WERI-Rb-1 (cell line): ENCODE measurements around the gene METTL13.

Source experiments
- DNase-seq: peaks from one replicate; pipeline ENCODE4 v3.0.0-alpha.2; 2020
- H3K27ac ChIP-seq: fragments of 250-450 bp; sonication (Bioruptor Pico); 2 replicates; pipeline ENCODE4 v1.5.1; 2020; ENCODE audit warnings: mild to moderate bottlenecking, moderate library complexity
- H3K27me3 ChIP-seq: fragments of 250-450 bp; sonication (Bioruptor Pico); 2 replicates; pipeline ENCODE4 v1.5.1; 2021; ENCODE audit warnings: mild to moderate bottlenecking, low read depth, moderate library complexity; ENCODE audit not compliant: insufficient read depth, severe bottlenecking
- H3K36me3 ChIP-seq: fragments of 250-450 bp; sonication (Bioruptor Pico); 2 replicates; pipeline ENCODE4 v1.5.1; 2020; ENCODE audit warnings: mild to moderate bottlenecking, moderate library complexity
- H3K4me3 ChIP-seq: 2 replicates; pipeline ENCODE4 v1.5.1; 2011; ENCODE audit warnings: low read depth, mild to moderate bottlenecking, control low read depth, low read length
- H3K9me3 ChIP-seq: fragments of 250-450 bp; sonication (Bioruptor Pico); 2 replicates; pipeline ENCODE4 v1.5.1; 2021; ENCODE audit warnings: mild to moderate bottlenecking, moderate library complexity; ENCODE audit not compliant: severe bottlenecking
- TF ChIP-seq, protein P1 (sequence below): IDR thresholded peaks from 2 replicates; pipeline ENCODE4 v1.5.1; 2011; ENCODE audit warnings: low read depth, mild to moderate bottlenecking, control low read depth, inconsistent platforms, low read length

The METTL13 gene

DNA sequence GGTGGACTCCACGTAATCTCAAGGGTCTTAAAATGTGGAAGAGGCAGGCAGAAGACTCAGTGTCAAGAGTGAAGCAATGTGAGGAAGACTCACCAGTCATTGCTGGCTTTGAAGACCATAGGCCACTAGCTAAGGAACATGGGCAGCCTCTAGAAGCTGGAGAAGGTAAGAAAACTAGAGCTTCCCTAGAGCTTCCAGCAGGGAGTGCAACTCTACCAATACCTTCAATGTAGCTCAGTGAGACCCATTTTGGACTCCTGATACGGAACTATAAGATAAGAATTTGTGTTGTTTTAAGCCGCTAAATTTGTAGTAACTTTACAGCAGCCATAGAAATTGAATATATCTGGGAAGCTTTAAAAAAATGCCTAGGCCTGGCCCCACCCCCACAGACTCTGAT lies 18.9 kb downstream of the METTL13 start:
- peaks cover 22% of the 10 kb centered on the region for H3K36me3 ChIP-seq
- H3K27ac ChIP-seq, result no peak overlapping the region
- DNase-seq, result no peak
- H3K27me3 ChIP-seq, result no peaks in the 10 kb centered on the region
- TF ChIP-seq, protein P1, sequence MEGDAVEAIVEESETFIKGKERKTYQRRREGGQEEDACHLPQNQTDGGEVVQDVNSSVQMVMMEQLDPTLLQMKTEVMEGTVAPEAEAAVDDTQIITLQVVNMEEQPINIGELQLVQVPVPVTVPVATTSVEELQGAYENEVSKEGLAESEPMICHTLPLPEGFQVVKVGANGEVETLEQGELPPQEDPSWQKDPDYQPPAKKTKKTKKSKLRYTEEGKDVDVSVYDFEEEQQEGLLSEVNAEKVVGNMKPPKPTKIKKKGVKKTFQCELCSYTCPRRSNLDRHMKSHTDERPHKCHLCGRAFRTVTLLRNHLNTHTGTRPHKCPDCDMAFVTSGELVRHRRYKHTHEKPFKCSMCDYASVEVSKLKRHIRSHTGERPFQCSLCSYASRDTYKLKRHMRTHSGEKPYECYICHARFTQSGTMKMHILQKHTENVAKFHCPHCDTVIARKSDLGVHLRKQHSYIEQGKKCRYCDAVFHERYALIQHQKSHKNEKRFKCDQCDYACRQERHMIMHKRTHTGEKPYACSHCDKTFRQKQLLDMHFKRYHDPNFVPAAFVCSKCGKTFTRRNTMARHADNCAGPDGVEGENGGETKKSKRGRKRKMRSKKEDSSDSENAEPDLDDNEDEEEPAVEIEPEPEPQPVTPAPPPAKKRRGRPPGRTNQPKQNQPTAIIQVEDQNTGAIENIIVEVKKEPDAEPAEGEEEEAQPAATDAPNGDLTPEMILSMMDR, result peak; percentile 38; the same call in 1 of the 2 replicates
- H3K9me3 ChIP-seq, result no peaks in the 10 kb centered on the region
- no peak overlapping the region for H3K4me3 ChIP-seq

DNA sequence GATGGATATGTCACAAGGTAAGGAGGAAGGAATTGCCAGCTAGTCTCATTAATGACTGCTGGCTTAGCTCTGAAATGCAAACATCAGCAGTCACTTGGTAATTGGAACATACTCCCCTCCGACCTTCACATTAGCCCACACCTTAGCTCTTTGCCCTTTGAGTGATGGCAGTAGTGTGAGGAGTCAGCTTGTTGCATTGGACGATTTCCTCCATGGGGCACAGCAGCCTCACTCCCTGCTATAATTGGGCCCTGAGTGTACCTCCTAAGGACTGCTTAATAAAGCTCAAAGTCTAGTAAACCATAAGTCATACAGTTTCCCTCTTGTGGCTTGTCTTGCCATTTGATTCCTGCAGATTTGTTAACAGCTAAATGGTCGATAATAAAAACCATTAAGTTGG lies 19.4 kb downstream of the METTL13 start:
- H3K36me3 ChIP-seq, result peaks cover 17% of the 10 kb centered on the region
- H3K27ac ChIP-seq, result no peak overlapping the region
- H3K27me3 ChIP-seq, result no peaks in the 10 kb centered on the region
- no peak overlapping the region for H3K4me3 ChIP-seq
- H3K9me3 ChIP-seq, result no peaks in the 10 kb centered on the region
- TF ChIP-seq, protein P1, result no peak
- DNase-seq, result no peak

DNA sequence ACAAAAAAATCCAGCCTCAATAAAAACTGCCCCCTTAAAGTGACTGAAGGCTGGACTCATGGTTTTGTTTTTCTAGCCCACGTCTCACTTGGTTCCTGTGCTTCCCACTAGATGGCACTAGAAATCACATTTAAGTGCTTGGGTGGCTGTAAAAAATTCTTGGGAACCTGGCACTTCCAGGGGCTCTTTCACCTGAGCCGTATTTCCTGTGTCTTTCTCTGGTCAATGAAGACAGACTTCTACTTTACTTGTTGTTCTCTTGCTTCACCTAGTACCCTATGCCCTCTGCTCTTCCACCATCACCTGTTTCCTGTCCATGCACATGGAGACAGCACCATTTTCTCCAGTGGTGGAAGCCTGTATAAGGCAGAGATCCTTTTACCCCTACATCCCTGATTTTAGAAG lies 20.0 kb downstream of the METTL13 start:
- Histone ChIP-seq H3K36me3 (peaks cover 10% of the 10 kb centered on the region), H3K27me3 (no peaks in the 10 kb centered on the region), H3K9me3 (no peaks in the 10 kb centered on the region), H3K27ac (no peak overlapping the region), H3K4me3 (no peak overlapping the region)
- no peak for DNase-seq
- TF ChIP-seq, protein P1, result peak; percentile 82

DNA sequence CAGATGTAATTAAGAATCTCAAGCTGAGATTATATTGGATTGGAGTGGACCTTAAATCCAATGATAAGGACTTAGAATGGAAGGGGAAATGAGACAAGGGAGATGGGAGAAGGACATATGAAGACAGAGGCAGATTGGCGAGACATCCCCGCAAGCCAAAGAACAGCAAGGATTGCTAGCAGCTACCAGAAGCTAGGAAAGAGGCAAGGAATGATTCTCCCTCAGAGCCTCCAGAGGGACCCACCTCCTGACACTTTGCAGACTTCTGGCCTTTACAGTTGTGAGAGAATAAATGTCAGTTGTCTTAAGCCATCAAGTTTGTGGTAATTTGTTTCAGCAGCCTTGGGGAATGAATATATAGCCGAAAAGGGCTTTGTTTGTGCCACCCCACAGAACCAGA lies 20.7 kb downstream of the METTL13 start:
- TF ChIP-seq, protein P1, result peak; percentile 53

DNA sequence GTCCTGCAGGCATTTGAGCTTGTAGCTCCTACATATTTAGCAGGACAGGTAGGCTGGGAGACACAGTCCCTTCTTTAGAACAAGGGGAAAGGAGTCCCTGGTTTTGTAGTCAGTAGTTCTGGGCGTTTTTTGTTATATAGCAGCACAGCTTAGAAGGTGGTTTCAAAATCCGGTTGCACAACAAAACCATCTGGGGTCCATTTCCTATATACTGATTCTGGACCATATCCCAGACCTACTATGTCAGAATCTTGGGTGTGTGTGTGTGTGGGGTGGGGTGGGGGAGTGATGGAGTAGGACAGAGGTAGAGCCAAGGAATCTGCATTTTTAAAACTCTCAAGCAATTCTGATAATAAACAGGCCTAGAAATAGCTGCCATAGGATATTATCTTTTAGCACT lies 21.6 kb downstream of the METTL13 start:
- Histone ChIP-seq H3K4me3 (no peak overlapping the region), H3K27ac (no peak overlapping the region), H3K36me3 (no peaks in the 10 kb centered on the region), H3K27me3 (no peaks in the 10 kb centered on the region), H3K9me3 (no peaks in the 10 kb centered on the region)
- TF ChIP-seq, protein P1, result no peak
- DNase-seq, result no peak

More for the DNA sequence above, 20.7 kb downstream of the METTL13 start:
- no peak overlapping the region for H3K27ac ChIP-seq
- H3K9me3 ChIP-seq, result no peaks in the 10 kb centered on the region
- no peak for DNase-seq
- H3K27me3 ChIP-seq, result no peaks in the 10 kb centered on the region
- H3K36me3 ChIP-seq, result peaks cover 6% of the 10 kb centered on the region
- no peak overlapping the region for H3K4me3 ChIP-seq

DNA sequence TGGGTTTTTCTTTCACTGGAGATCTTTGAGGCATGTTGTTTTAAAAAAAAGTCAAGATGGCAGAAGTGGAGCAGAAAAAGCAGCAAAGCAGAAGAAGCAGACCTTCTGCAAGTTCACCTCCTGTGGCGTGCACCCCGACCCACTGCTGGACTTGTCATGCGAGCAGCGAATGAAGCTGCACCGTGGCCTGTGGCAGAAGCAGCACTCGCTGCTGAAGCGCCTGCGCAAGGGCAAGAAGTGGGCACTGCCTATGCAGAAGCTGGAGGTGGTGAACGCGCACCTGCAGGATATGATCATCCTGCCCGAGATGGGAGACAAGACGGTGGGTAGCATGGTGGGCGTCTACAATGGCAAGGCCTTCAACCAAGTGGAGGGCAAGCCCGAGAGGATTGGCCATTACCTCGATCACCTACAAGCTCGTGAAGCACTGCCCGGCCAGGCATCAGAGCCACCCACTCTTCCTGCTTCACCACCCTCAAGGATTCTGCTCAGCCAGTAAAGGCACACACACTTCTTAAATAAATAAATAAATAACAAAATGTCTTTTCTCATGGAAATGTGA lies 22.1 kb downstream of the METTL13 start:
- TF ChIP-seq, protein P1, result no peak
- H3K4me3 ChIP-seq, result no peak overlapping the region
- no peak overlapping the region for H3K27ac ChIP-seq
- no peaks in the 10 kb centered on the region for H3K27me3 ChIP-seq
- no peak for DNase-seq
- H3K36me3 ChIP-seq, result no peaks in the 10 kb centered on the region
- H3K9me3 ChIP-seq, result no peaks in the 10 kb centered on the region
